Measurements from ENCODE around the gene TRPM1.

DNA sequence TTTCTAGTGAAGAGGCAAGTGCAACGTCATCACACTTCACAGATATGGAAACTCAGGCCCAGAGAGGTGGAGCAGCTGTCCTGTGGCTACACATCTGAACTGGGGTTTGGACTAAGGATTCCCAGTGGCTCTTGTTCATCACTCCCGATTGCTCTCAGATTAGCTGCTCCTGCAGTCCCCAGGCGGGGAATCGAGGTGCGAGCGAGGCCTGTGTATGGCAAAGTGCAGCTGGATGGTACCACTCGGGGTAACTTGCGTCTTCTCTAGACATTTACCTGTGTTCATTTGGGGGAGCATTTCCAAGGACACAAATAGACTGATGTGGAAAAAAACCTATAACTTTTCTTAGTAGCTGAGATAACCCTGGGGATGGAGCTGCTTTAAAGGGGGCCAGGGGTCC is 45.9 kb upstream of the TRPM1 start:
- TF ChIP-seq, protein P1, sequence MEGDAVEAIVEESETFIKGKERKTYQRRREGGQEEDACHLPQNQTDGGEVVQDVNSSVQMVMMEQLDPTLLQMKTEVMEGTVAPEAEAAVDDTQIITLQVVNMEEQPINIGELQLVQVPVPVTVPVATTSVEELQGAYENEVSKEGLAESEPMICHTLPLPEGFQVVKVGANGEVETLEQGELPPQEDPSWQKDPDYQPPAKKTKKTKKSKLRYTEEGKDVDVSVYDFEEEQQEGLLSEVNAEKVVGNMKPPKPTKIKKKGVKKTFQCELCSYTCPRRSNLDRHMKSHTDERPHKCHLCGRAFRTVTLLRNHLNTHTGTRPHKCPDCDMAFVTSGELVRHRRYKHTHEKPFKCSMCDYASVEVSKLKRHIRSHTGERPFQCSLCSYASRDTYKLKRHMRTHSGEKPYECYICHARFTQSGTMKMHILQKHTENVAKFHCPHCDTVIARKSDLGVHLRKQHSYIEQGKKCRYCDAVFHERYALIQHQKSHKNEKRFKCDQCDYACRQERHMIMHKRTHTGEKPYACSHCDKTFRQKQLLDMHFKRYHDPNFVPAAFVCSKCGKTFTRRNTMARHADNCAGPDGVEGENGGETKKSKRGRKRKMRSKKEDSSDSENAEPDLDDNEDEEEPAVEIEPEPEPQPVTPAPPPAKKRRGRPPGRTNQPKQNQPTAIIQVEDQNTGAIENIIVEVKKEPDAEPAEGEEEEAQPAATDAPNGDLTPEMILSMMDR (IDR thresholded peaks at IDR 0.05), result no peak
- TF ChIP-seq EP300 (IDR thresholded peaks at IDR 0.05), result no peak
- TF ChIP-seq POLR2A (IDR thresholded peaks at IDR 0.05; ENCODE audit: low read depth), result no peak
